22Rv1 (cell line): ENCODE results near the gene ZNF502.
"Not testable (repeated sequence)": the region's sequence is repeated elsewhere in the genome, so short reads cannot be mapped to it uniquely, and the experiment has no call there.

Experiments
- H3K27ac ChIP-seq: fragments of 450-650 bp; 2 replicates; pipeline ENCODE4 v1.5.1; 2017
- ZFX ChIP-seq: fragments of 450-650 bp; IDR thresholded peaks from 2 replicates; pipeline ENCODE4 v1.6.1; 2017; ENCODE audit warnings: antibody characterized with exemption, borderline replicate concordance
- TF ChIP-seq, protein P1 (sequence below): fragments of 450-650 bp; IDR thresholded peaks from 2 replicates; pipeline ENCODE4 v1.5.1; 2017; ENCODE audit warnings: mild to moderate bottlenecking

Gene ZNF502

DNA sequence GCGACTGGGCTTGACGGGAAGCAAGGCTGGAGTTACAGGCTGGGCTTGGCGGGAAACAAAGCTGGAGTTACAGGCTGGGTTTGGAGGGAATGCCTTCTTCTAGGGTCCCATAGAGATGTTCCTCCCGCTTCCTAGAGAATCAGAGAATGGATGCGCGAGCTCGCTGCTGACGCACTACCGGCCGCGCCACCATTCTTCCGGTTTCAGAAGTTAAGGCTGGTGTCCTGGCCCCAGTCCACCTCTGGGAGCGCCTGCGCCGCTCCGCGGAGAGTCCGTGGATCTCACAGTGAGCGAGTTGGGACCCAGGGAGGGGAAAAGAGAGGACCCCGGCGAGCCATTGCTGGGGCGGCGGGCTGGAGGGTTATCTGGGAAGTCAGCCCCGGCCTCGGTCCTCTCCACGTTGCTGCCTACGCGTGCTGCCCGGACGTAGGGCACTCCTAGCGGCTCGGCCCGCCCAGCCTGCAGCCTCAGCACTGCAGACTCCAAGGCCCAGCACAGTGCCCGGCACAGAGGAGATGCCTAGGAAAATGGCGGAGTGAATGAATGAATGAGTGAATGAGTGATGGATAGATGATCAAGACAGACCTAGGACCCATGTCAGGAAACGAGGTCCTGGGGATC is at the start of gene ZNF502:
ZNF502 (plus strand) TSS at position 206 of the 621 bp plus-strand sequence. CDS start 7,602 bp downstream, outside the sequence.
- TF ChIP-seq, protein P1, sequence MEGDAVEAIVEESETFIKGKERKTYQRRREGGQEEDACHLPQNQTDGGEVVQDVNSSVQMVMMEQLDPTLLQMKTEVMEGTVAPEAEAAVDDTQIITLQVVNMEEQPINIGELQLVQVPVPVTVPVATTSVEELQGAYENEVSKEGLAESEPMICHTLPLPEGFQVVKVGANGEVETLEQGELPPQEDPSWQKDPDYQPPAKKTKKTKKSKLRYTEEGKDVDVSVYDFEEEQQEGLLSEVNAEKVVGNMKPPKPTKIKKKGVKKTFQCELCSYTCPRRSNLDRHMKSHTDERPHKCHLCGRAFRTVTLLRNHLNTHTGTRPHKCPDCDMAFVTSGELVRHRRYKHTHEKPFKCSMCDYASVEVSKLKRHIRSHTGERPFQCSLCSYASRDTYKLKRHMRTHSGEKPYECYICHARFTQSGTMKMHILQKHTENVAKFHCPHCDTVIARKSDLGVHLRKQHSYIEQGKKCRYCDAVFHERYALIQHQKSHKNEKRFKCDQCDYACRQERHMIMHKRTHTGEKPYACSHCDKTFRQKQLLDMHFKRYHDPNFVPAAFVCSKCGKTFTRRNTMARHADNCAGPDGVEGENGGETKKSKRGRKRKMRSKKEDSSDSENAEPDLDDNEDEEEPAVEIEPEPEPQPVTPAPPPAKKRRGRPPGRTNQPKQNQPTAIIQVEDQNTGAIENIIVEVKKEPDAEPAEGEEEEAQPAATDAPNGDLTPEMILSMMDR = peak; percentile 60
- TF ChIP-seq ZFX = no peak
- peak within 1 kb of the TSS; percentile 48 for H3K27ac ChIP-seq

DNA sequence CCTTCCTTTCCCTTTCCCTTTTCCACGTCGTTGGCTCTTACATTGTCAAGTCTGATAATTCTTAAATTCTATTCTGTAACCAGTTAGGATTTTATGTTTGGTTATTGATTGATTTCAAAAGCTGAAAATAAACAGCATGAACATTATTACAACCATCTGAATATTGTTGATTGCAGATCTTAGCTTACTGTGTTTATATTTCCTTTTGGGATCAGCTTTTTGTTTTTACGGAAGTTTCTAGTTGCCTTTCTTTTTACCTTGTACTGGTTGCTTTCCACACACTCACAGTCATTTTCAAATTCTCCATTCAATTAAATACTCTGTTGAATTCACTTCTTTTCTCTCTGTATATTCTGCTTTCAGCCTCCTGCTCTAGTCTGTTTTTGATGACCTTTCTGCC is 47.3 kb upstream of the ZNF502 start:
- TF ChIP-seq, protein P1 = no peak
- TF ChIP-seq ZFX = no peak
- H3K27ac ChIP-seq = no peak overlapping the region

DNA sequence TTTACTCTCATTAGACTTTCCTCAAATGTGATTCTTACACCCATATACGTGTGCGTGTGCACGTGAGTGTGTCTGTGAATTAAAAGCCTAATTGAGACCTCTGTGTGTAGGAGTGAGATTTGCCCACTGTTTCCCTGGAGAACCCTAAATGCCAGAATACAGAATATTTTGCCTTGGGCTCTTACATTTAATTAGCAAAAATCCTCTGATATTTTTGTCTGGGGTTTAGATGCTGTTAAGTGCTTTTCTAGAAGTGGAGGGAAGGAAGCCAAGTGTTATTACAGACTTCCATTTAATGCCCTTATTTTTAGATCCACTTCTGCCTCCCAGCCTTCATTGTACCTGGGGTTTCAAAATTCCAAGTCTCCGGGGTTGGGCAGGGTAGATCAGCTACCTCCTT is 46.1 kb upstream of the ZNF502 start:
- no peak overlapping the region for H3K27ac ChIP-seq
- TF ChIP-seq ZFX = no peak
- TF ChIP-seq, protein P1 = no peak

DNA sequence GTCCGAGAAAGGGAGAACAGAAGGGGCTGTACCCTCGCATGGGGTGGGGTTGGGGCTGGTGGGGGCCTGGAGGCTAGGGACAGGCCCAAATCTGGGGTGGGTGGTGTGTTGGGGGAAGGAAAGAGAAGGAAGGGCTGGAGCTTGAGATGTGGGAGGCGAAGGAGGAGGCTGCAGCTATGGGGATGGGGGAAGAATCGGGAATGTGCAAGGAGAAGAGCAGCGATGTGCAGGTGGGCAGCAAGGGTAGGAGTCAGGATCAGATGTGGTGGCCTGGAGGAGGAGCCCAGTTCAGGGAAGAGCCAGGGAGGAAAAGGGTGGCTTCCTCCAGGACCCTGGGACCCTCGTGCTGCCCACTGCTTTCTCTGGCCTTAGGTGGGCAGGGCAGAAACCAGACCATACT is 42.7 kb upstream of the ZNF502 start:
- TF ChIP-seq, protein P1 = no peak
- no peak for TF ChIP-seq ZFX
- H3K27ac ChIP-seq = no peak overlapping the region

DNA sequence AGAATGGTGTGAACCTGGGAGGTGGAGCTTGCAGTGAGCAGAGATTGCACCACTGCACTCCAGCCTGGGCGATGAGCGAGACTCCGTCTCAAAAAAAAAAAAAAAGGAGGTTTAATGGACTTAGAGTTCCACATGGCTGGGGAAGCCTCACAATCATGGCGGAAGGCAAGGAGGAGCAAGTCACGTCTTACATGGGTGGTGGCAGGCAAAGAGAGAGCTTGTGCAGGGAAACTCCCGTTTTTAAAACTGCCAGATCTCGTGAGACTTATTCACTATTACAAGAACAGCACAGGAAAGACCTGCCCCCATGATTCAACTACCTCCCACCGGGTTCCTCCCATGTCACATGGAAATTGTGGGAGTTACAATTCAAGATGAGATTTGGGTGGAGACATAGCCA is 39.0 kb upstream of the ZNF502 start:
- not testable (repeated sequence) for H3K27ac ChIP-seq

DNA sequence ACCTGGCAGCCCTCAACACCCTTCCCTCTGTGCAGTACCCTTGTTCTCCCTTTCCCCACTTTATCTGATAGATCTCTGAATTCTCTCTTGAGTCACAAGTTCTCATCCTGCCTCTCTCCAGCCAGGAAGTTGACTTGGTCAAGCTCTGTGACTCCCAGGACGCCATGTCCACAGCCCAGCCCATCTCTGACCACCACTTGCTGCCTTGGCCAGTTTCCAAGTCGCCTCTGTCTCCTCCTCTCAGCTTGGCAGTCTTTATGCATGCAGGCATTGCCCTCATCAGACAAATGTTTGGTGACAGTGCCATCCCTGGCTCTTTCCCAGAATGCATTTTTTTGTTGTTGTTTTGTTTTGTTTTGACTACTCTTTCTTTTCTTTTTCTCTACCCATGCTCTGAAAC is 38.2 kb upstream of the ZNF502 start:
- TF ChIP-seq ZFX = no peak
- TF ChIP-seq, protein P1 = no peak

DNA sequence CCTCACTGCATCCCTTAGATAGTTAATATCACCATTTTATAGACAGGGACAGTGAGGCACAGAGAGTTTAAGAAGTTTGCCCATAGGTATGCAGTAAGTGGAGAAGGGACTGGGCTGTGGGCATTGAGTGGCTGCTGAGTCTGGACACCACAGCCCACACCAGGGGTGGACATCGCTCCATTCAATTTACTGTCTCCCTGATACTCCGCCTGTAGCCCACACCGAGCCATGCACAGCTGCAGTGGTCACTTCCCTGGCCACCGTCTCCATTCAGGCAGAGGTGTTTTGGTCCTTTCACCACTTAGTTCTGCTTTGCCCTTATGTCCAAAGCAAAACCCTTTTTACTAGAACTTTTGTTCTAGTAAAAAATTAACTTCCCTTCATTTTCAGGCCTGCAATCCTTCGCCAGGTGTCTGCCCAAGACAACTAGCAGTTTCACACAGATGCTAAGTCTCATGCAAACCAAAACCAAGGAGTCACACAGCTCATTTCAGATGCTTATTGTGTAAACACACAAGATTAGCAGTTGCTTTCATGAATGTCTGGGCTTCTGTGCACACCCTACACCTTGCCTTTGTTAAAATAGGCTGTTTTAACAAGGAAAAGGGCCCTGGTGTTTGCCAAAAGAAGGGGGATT is 33.9 kb upstream of the ZNF502 start:
- no peak overlapping the region for H3K27ac ChIP-seq
- TF ChIP-seq, protein P1 = no peak
- no peak for TF ChIP-seq ZFX

More for the DNA sequence above, 38.2 kb upstream of the ZNF502 start:
- no peak overlapping the region for H3K27ac ChIP-seq
